ENCODE data around the gene SGMS2. TPM values are rescaled to one million over a fixed set of nuclear protein-coding genes. Genes with fewer than 3 reads are reported as not detected.

SGMS2 gene
- total and polyA plus RNA-seq, 9 of the 15 experiments (the other 6 are each of a cell fraction or from before 2014, with no cell fraction given): 0.07 to 0.25 (median 0.11) TPM; not detected in 5

GRCh38 chr4:107845681-107846080 lies 20.9 kb downstream of the SGMS2 start:
- H3K4me1 ChIP-seq (replicated peaks in 1 of 2; ENCODE audit: control insufficient read depth in 2 of 2, insufficient read depth in 2 of 2, low read length in 2 of 2): no peaks in the 10 kb centered on the region
- no TSS peak for BruUV-seq (replicated peaks)
- H3K27ac ChIP-seq (ENCODE audit: extremely low read depth, low read depth, low read length): no peak overlapping the region
- no peaks in the 10 kb centered on the region for H3K27me3 ChIP-seq (ENCODE audit: control insufficient read depth in 2 of 2, insufficient read depth in 2 of 2, low read length in 2 of 2)
- no peak overlapping the region for H3K9ac ChIP-seq (ENCODE audit: insufficient read depth in 1 of 2, low read depth in 2 of 2, low read length in 2 of 2)
- no peaks in the 10 kb centered on the region for H3K79me2 ChIP-seq (ENCODE audit: control insufficient read depth, insufficient read depth, low read length)
- no peaks in the 10 kb centered on the region for H3K36me3 ChIP-seq (ENCODE audit: control insufficient read depth, insufficient read depth, low read length)
- no peak for ATAC-seq
- in situ Hi-C loops (cut with MboI) (no loop called here), intact Hi-C loops (cut with micrococcal nuclease) (no loop called here)
- H3K9me1 ChIP-seq (ENCODE audit: control insufficient read depth, insufficient read depth, low read length): no peaks in the 10 kb centered on the region
- 0% methylated on average over 3 of the region's 3 CpGs for WGBS (ENCODE audit: insufficient coverage, low coverage, missing lambda C conversion rate)
- H3K4me2 ChIP-seq (ENCODE audit: insufficient read depth, low read length): no peak overlapping the region
- H4K20me1 ChIP-seq (replicated peaks; ENCODE audit: control insufficient read depth, insufficient read depth, low read length): no peaks in the 10 kb centered on the region
- no peaks in the 10 kb centered on the region for H3K9me3 ChIP-seq (replicated peaks; ENCODE audit: control insufficient read depth, insufficient read depth, low read depth, low read length)
- H2AFZ ChIP-seq (ENCODE audit: low read depth, low read length): no peak overlapping the region
- POLR2A ChIA-PET: no interaction called here
- CTCF ChIA-PET (ENCODE audit: low intra/inter-chr PET ratio): no interaction called here
- DNase-seq (ENCODE audit: extremely low read depth in 1 of 4, low spot score in 3 of 4): no peak
- H3K4me3 ChIP-seq: no peak overlapping the region
- FAIRE-seq: no peak
- TF ChIP-seq ZNF583 (CRISPR knock-in tag; IDR thresholded peaks at IDR 0.05): no peak
- no peak for TF ChIP-seq HOXB6 (CRISPR knock-in tag; IDR thresholded peaks at IDR 0.05; ENCODE audit: borderline replicate concordance)
- no peak for TF ChIP-seq CC2D1A (IDR thresholded peaks at IDR 0.05)
- TF ChIP-seq, protein P1, sequence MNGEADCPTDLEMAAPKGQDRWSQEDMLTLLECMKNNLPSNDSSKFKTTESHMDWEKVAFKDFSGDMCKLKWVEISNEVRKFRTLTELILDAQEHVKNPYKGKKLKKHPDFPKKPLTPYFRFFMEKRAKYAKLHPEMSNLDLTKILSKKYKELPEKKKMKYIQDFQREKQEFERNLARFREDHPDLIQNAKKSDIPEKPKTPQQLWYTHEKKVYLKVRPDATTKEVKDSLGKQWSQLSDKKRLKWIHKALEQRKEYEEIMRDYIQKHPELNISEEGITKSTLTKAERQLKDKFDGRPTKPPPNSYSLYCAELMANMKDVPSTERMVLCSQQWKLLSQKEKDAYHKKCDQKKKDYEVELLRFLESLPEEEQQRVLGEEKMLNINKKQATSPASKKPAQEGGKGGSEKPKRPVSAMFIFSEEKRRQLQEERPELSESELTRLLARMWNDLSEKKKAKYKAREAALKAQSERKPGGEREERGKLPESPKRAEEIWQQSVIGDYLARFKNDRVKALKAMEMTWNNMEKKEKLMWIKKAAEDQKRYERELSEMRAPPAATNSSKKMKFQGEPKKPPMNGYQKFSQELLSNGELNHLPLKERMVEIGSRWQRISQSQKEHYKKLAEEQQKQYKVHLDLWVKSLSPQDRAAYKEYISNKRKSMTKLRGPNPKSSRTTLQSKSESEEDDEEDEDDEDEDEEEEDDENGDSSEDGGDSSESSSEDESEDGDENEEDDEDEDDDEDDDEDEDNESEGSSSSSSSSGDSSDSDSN (IDR thresholded peaks at IDR 0.05; ENCODE audit: borderline replicate concordance in 1 of 2, low read depth in 2 of 2, low read length in 2 of 2): no peak
- TF ChIP-seq, protein P2, sequence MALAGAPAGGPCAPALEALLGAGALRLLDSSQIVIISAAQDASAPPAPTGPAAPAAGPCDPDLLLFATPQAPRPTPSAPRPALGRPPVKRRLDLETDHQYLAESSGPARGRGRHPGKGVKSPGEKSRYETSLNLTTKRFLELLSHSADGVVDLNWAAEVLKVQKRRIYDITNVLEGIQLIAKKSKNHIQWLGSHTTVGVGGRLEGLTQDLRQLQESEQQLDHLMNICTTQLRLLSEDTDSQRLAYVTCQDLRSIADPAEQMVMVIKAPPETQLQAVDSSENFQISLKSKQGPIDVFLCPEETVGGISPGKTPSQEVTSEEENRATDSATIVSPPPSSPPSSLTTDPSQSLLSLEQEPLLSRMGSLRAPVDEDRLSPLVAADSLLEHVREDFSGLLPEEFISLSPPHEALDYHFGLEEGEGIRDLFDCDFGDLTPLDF (CRISPR knock-in tag; IDR thresholded peaks at IDR 0.05): no peak
- TF ChIP-seq ZNF518B (CRISPR knock-in tag; IDR thresholded peaks at IDR 0.05): no peak
- no peak for TF ChIP-seq STAT6 (CRISPR knock-in tag; IDR thresholded peaks at IDR 0.05)
- TF ChIP-seq HIVEP1 (CRISPR knock-in tag; IDR thresholded peaks at IDR 0.05): no peak
- no peak for TF ChIP-seq SUPT5H (IDR thresholded peaks at IDR 0.05)
- no peak for TF ChIP-seq E2F8 (IDR thresholded peaks at IDR 0.05; ENCODE audit: low read depth, partially characterized antibody)
